Measurements from ENCODE around the gene SCARB2. TPM values are rescaled to one million over a fixed set of nuclear protein-coding genes. Genes with fewer than 3 reads are reported as not detected.
A peak's percentile ranks its signal among the peaks of the same experiment; 100 is the strongest.

SCARB2 gene
- total RNA-seq, 1 donor from 2014 or later, result 166 TPM

DNA sequence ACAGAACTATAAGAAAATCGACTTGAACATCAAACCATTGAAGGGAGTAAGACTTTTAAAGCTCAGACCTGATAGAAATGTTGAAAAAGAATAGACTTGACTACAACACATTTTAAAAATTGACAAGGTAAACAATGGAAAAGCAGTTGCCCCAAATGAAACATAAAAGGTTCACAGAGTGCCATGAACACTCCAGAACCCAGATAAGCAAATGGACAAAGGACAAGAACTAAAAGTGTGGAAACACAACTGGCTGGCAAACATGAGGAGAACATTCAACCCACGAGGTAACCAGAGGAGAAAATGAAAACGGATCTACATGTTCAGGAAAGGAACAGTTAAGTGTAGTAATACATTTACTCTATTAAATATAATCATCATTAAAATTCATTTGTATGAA is 26.5 kb downstream of the SCARB2 start:
- H3K9me3 ChIP-seq, result no peaks in the 10 kb centered on the region
- H3K4me1 ChIP-seq, result peaks cover 26% of the 10 kb centered on the region
- H3K27ac ChIP-seq, result no peak overlapping the region
- DNase-seq (no peak), ATAC-seq (no peak)
- intact Hi-C loops (cut with DNase I), result no loop called here
- H3K4me3 ChIP-seq, result no peak overlapping the region
- peaks cover 42% of the 10 kb centered on the region for H3K36me3 ChIP-seq
- H3K27me3 ChIP-seq (ENCODE audit: low read depth), result no peaks in the 10 kb centered on the region
- TF ChIP-seq, protein P1, sequence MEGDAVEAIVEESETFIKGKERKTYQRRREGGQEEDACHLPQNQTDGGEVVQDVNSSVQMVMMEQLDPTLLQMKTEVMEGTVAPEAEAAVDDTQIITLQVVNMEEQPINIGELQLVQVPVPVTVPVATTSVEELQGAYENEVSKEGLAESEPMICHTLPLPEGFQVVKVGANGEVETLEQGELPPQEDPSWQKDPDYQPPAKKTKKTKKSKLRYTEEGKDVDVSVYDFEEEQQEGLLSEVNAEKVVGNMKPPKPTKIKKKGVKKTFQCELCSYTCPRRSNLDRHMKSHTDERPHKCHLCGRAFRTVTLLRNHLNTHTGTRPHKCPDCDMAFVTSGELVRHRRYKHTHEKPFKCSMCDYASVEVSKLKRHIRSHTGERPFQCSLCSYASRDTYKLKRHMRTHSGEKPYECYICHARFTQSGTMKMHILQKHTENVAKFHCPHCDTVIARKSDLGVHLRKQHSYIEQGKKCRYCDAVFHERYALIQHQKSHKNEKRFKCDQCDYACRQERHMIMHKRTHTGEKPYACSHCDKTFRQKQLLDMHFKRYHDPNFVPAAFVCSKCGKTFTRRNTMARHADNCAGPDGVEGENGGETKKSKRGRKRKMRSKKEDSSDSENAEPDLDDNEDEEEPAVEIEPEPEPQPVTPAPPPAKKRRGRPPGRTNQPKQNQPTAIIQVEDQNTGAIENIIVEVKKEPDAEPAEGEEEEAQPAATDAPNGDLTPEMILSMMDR (IDR thresholded peaks at IDR 0.05), result no peak

DNA sequence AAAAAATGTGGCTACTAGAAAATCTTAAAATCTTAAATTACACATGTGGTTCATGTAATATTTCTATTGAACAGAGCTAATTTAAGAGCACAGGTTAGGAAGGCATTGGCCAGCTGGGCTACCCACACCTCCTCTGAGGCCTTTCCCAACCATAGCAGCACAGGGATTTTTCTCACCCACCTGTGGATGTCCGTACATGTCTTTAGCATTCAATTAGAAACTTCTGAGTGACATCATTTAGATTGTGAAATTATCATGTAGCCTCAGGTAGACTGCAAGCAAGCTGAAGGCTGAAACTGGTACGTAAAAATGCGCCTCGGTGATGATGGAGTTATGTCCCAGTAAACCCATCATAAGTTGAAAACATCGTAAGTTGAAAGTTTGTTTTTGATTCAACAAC is 31.2 kb downstream of the SCARB2 start:
- H3K4me3 ChIP-seq, result no peak overlapping the region
- H3K27me3 ChIP-seq (ENCODE audit: low read depth), result no peaks in the 10 kb centered on the region
- peaks cover 18% of the 10 kb centered on the region for H3K4me1 ChIP-seq
- peaks cover 66% of the 10 kb centered on the region for H3K36me3 ChIP-seq
- DNase-seq (no peak), ATAC-seq (no peak)
- no peak overlapping the region for H3K27ac ChIP-seq
- intact Hi-C loops (cut with DNase I), result no loop called here
- no peaks in the 10 kb centered on the region for H3K9me3 ChIP-seq
- TF ChIP-seq, protein P1 (IDR thresholded peaks at IDR 0.05), result no peak

DNA sequence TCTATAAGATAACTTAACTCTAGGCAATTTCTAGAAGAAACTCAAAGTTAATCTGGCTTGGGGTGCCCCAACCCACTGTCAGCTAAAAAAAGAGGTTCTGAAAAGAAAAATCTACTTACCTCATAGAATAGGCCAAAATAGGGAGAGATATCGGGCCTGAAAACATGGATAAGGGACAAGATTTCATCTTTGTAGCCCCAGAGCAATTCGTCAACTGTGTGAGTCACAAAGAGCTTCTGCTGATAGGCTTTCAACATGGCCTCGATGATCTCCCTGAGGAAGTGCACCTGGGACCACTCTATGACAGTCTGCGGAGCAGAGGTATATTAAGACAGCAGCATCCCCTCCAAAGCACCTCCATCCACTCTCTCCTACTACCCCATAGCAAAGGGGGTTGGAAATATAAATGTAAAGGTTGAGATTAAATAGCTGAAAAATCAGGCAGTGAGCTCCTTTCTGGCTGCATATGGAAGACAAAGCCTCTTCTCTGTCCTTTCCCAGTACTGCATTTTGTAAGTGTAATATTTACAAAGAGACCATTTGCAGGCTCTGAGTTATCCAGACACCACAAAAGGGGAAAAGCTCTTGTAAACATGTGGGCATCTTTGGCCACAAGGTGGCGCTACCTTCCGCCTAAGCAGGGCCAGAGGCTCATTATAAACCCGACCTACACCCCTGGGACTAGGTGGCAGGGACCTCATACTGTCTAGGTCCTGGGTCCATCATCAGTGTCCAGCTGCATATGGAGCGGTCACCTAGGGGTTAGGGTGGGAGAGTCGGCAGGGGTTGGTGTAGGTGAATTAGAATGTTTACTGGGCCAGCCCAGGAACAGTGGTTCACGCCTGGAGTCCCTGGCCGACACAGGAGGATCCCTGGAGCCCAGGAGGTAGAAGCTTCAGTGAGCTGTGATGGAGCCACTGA is 34.0 kb downstream of the SCARB2 start:
- H3K4me1 ChIP-seq, result peaks cover 18% of the 10 kb centered on the region
- no peaks in the 10 kb centered on the region for H3K27me3 ChIP-seq (ENCODE audit: low read depth)
- no peak overlapping the region for H3K27ac ChIP-seq
- no peaks in the 10 kb centered on the region for H3K9me3 ChIP-seq
- TF ChIP-seq, protein P1 (IDR thresholded peaks at IDR 0.05), result peak; percentile 92
- ATAC-seq, result peak; percentile 93 to 94
- intact Hi-C loops (cut with DNase I), result no loop called here
- H3K4me3 ChIP-seq, result no peak overlapping the region
- DNase-seq, result peak; percentile 89
- peaks cover 79% of the 10 kb centered on the region for H3K36me3 ChIP-seq

DNA sequence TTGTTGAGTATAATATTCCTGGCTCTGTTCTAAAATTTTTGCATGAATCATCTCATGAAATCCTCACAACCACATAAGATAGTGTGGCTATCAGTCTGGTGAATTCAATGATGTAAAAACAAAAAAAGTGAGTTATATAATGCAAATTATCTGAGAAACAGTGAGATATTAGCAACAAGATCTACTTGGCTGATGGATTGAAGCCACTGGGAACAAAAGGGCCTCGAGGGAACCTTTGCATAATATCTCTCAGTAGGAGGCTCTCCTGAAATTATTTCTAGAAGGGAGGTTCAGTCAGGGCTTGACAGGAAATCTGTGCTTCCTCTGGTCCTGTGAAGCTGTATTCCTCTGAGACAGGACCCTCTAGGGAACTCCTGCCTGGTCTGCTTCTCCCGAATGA is 35.3 kb downstream of the SCARB2 start:
- TF ChIP-seq, protein P1 (IDR thresholded peaks at IDR 0.05), result no peak
- no peaks in the 10 kb centered on the region for H3K27me3 ChIP-seq (ENCODE audit: low read depth)
- H3K9me3 ChIP-seq, result no peaks in the 10 kb centered on the region
- DNase-seq (no peak), ATAC-seq (no peak)
- intact Hi-C loops (cut with DNase I), result no loop called here
- no peak overlapping the region for H3K27ac ChIP-seq
- H3K4me3 ChIP-seq, result no peak overlapping the region
- peaks cover 83% of the 10 kb centered on the region for H3K36me3 ChIP-seq
- H3K4me1 ChIP-seq, result peaks cover 6% of the 10 kb centered on the region

- H3K4me1 ChIP-seq, result peaks cover 6% of the 10 kb centered on the region
- H3K9me3 ChIP-seq, result no peaks in the 10 kb centered on the region
- DNase-seq (no peak), ATAC-seq (no peak)
- TF ChIP-seq, protein P1 (IDR thresholded peaks at IDR 0.05), result no peak
- intact Hi-C loops (cut with DNase I), result no loop called here
- H3K27me3 ChIP-seq (ENCODE audit: low read depth), result no peaks in the 10 kb centered on the region
- H3K36me3 ChIP-seq, result peaks cover 85% of the 10 kb centered on the region
- no peak overlapping the region for H3K4me3 ChIP-seq
- no peak overlapping the region for H3K27ac ChIP-seq
Measured at GRCh38 chr4:76177709-76178108, 35.9 kb downstream of the SCARB2 start.
